ENCODE results near the gene CST7.

CST7 gene

GRCh38 chr20:25003002-25003401 is 53.9 kb downstream of the CST7 start:
- TF ChIP-seq CTCF (IDR thresholded peaks at IDR 0.05; ENCODE audit: low read length), result no peak
- TF ChIP-seq EZH2 (IDR thresholded peaks at IDR 0.05; ENCODE audit: borderline replicate concordance, low read length), result no peak
- H3K36me3 ChIP-seq (ENCODE audit: insufficient read depth, low read length), result no peaks in the 10 kb centered on the region

DNA sequence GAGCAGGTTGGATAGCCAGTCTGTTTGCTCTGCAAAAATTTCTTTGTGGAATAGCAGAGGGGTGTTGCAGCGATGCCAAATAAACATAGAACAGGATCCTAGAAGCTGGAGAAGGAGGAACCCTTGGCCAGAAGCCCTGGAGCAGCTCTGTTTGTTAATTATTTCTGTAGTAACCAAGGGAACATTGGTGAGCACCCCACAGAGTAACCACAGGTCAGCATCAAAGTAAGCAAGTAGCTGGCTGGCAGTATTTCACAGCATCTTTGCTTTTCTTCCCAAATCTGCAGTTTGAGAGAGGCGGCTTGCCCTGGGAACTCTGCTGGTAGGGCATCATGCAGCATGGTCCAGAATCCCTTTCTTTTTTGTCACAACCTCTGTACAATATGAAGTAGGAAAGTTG is 56.2 kb downstream of the CST7 start:
- Histone ChIP-seq H3K4me1 (ENCODE audit: insufficient read depth, low read length, severe bottlenecking) (no peaks in the 10 kb centered on the region), H4K20me1 (ENCODE audit: insufficient read depth, low read length) (no peaks in the 10 kb centered on the region), H3K9me3 (ENCODE audit: low read length) (no peaks in the 10 kb centered on the region), H3K9ac (ENCODE audit: low read length) (no peak overlapping the region), H3K27me3 (ENCODE audit: insufficient read depth, low read length) (no peaks in the 10 kb centered on the region), H3K79me2 (ENCODE audit: insufficient read depth, low read length) (no peaks in the 10 kb centered on the region), H3K36me3 (ENCODE audit: insufficient read depth, low read length) (no peaks in the 10 kb centered on the region), H3F3A (ENCODE audit: insufficient read depth, low read length) (no peaks in the 10 kb centered on the region), H3K4me2 (ENCODE audit: low read length) (no peak overlapping the region), H3K9me2 (ENCODE audit: low read depth, low read length) (no peaks in the 10 kb centered on the region), H2AFZ (ENCODE audit: low read length) (no peak overlapping the region), H3K4me3 (ENCODE audit: low read depth, low read length, poor library complexity, severe bottlenecking) (no peak overlapping the region), H3K27ac (ENCODE audit: low read depth, low read length, poor library complexity, severe bottlenecking) (no peak overlapping the region)
- TF ChIP-seq EZH2 (IDR thresholded peaks at IDR 0.05; ENCODE audit: borderline replicate concordance, low read length), result no peak
- TF ChIP-seq CTCF (IDR thresholded peaks at IDR 0.05; ENCODE audit: low read length), result no peak

More at GRCh38 chr20:25003002-25003401, 53.9 kb downstream of the CST7 start:
- H3K27me3 ChIP-seq (ENCODE audit: insufficient read depth, low read length), result no peaks in the 10 kb centered on the region
- H3K9me2 ChIP-seq (ENCODE audit: low read depth, low read length), result no peaks in the 10 kb centered on the region
- H3K9ac ChIP-seq (ENCODE audit: low read length), result no peak overlapping the region
- no peak overlapping the region for H3K4me2 ChIP-seq (ENCODE audit: low read length)
- H2AFZ ChIP-seq (ENCODE audit: low read length), result no peak overlapping the region
- H3K4me1 ChIP-seq (ENCODE audit: insufficient read depth, low read length, severe bottlenecking), result no peaks in the 10 kb centered on the region
- no peak overlapping the region for H3K4me3 ChIP-seq (ENCODE audit: low read depth, low read length, poor library complexity, severe bottlenecking)
- no peaks in the 10 kb centered on the region for H3F3A ChIP-seq (ENCODE audit: insufficient read depth, low read length)
- no peak overlapping the region for H3K27ac ChIP-seq (ENCODE audit: low read depth, low read length, poor library complexity, severe bottlenecking)
- H3K79me2 ChIP-seq (ENCODE audit: insufficient read depth, low read length), result no peaks in the 10 kb centered on the region
- H3K9me3 ChIP-seq (ENCODE audit: low read length), result no peaks in the 10 kb centered on the region
- no peaks in the 10 kb centered on the region for H4K20me1 ChIP-seq (ENCODE audit: insufficient read depth, low read length)

DNA sequence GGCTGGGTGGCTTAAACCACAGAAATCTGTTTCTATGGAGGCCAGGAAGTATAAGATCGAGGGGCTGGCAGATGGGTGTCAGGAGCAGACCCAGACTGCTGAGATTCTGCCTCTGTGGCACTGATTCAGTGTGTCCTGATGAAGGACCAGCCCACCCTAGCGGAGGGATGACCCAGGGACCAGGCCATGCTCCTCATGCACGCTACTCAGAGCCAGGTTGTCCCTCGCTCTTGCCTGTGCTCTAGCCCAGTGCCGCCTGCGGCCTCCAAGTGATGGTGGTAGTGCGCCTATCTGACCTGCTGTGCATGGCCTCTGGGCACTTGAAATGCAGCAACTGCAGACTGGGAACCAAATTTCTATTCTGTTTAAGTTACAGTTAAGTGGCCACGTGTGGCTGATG is 56.6 kb downstream of the CST7 start:
- H3K79me2 ChIP-seq (ENCODE audit: insufficient read depth, low read length), result no peaks in the 10 kb centered on the region
- no peak overlapping the region for H3K4me2 ChIP-seq (ENCODE audit: low read length)
- no peaks in the 10 kb centered on the region for H4K20me1 ChIP-seq (ENCODE audit: insufficient read depth, low read length)
- no peaks in the 10 kb centered on the region for H3K36me3 ChIP-seq (ENCODE audit: insufficient read depth, low read length)
- no peak for TF ChIP-seq CTCF (IDR thresholded peaks at IDR 0.05; ENCODE audit: low read length)
- TF ChIP-seq EZH2 (IDR thresholded peaks at IDR 0.05; ENCODE audit: borderline replicate concordance, low read length), result no peak
- no peaks in the 10 kb centered on the region for H3K9me3 ChIP-seq (ENCODE audit: low read length)
- H3K9me2 ChIP-seq (ENCODE audit: low read depth, low read length), result no peaks in the 10 kb centered on the region
- no peak overlapping the region for H3K9ac ChIP-seq (ENCODE audit: low read length)
- H2AFZ ChIP-seq (ENCODE audit: low read length), result no peak overlapping the region
- no peaks in the 10 kb centered on the region for H3K4me1 ChIP-seq (ENCODE audit: insufficient read depth, low read length, severe bottlenecking)
- H3K27me3 ChIP-seq (ENCODE audit: insufficient read depth, low read length), result no peaks in the 10 kb centered on the region
- H3F3A ChIP-seq (ENCODE audit: insufficient read depth, low read length), result no peaks in the 10 kb centered on the region
- H3K4me3 ChIP-seq (ENCODE audit: low read depth, low read length, poor library complexity, severe bottlenecking), result no peak overlapping the region
- H3K27ac ChIP-seq (ENCODE audit: low read depth, low read length, poor library complexity, severe bottlenecking), result no peak overlapping the region
